Neural progenitor cell (in vitro differentiated cells): Measurements from ENCODE around the gene TIRAP.

Experiments used
- EZH2phosphoT487 ChIP-seq: fragments of 200-600 bp; sonication (generic); IDR thresholded peaks from 2 replicates; pipeline ENCODE4 v1.6.1; 2017; ENCODE audit warnings: antibody characterized with exemption
- TF ChIP-seq, protein P1 (sequence below): fragments of 200-600 bp; sonication (generic); IDR thresholded peaks from 2 replicates; pipeline ENCODE4 v1.5.1; 2017; ENCODE audit warnings: antibody characterized with exemption, mild to moderate bottlenecking

GRCh38 chr11:126290887-126291286 lies 8.0 kb downstream of the TIRAP start:
- TF ChIP-seq, protein P1, sequence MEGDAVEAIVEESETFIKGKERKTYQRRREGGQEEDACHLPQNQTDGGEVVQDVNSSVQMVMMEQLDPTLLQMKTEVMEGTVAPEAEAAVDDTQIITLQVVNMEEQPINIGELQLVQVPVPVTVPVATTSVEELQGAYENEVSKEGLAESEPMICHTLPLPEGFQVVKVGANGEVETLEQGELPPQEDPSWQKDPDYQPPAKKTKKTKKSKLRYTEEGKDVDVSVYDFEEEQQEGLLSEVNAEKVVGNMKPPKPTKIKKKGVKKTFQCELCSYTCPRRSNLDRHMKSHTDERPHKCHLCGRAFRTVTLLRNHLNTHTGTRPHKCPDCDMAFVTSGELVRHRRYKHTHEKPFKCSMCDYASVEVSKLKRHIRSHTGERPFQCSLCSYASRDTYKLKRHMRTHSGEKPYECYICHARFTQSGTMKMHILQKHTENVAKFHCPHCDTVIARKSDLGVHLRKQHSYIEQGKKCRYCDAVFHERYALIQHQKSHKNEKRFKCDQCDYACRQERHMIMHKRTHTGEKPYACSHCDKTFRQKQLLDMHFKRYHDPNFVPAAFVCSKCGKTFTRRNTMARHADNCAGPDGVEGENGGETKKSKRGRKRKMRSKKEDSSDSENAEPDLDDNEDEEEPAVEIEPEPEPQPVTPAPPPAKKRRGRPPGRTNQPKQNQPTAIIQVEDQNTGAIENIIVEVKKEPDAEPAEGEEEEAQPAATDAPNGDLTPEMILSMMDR = no peak
- no peak for TF ChIP-seq EZH2phosphoT487
